GM12891 (cell line): ENCODE data around the gene OIT3.

ENCODE experiments used
- POLR2A ChIP-seq: IDR thresholded peaks from 2 replicates; pipeline ENCODE4 v1.6.1; 2011; ENCODE audit warnings: low read depth, low read length, control low read depth
- POLR2AphosphoS5 ChIP-seq: IDR thresholded peaks from 2 replicates; pipeline ENCODE4 v1.6.1; 2011; ENCODE audit warnings: low read depth, low read length, control low read depth
- POU2F2 ChIP-seq: IDR thresholded peaks from 2 replicates; pipeline ENCODE4 v1.6.1; 2011; ENCODE audit warnings: low read depth, mild to moderate bottlenecking, control low read depth, low read length, moderate library complexity
- TAF1 ChIP-seq: IDR thresholded peaks from 2 replicates; pipeline ENCODE4 v1.6.1; 2011; ENCODE audit warnings: low read depth, low read length, control low read depth

- no peak for TF ChIP-seq TAF1
- TF ChIP-seq POLR2A, result no peak
- no peak for TF ChIP-seq POLR2AphosphoS5
- no peak for TF ChIP-seq POU2F2
Measured at GRCh38 chr10:72887043-72887442, 6.5 kb upstream of the OIT3 start.
